B cell (primary cell): ENCODE measurements around the gene METTL26. TPM values are rescaled to one million over a fixed set of nuclear protein-coding genes. Genes with fewer than 3 reads are reported as not detected.
A peak's percentile ranks its signal among the peaks of the same experiment; 100 is the strongest.

Experiments
- ATAC-seq: fragments of 200-7000 bp; cut with Tn5 transposase; one replicate; pipeline ENCODE4 v1.10.0; 2021; ENCODE audit warnings: low read depth, mild to moderate bottlenecking, moderate number of reproducible peaks, moderate library complexity
- CTCF ChIA-PET: fragments of 350-600 bp; sonication (Branson Sonifier 250); formaldehyde crosslinking; loops from one replicate; lab custom pipeline; 2021; ENCODE audit warnings: antibody characterized with exemption, inconsistent platforms; lab: Charles Lee
- POLR2A ChIA-PET: fragments of 350-600 bp; sonication (Branson Sonifier 250); formaldehyde crosslinking; loops from one replicate; lab custom pipeline; 2021; ENCODE audit warnings: antibody characterized with exemption; lab: Charles Lee
- DNase-seq: peaks from one replicate; pipeline ENCODE4 v3.0.0; 2013
- H2AFZ ChIP-seq: 2 replicates; pipeline ENCODE4 v1.6.1; 2012; ENCODE audit warnings: mild to moderate bottlenecking, low read depth, low read length; ENCODE audit not compliant: insufficient read depth, poor library complexity, severe bottlenecking
- H3K27ac ChIP-seq, 2 donors: 1 replicate in 1 of 2; 2 replicates in 1 of 2; pipeline ENCODE4 v1.5.1; 2012 to 2013; ENCODE audit warnings: low read length in 2 of 2, mild to moderate bottlenecking in 2 of 2, moderate library complexity in 1 of 2
- H3K27me3 ChIP-seq, 4 experiments: fragments of 200-600 bp in 1 of 4; sonication (generic) in 1 of 4; replicated peaks in 1 of 4; 1 replicate in 2 of 4; 2 replicates in 2 of 4; pipeline versions ENCODE4 v1.6.1 to v1.7.0; 2013 to 2016; ENCODE audit warnings: low read length in 3 of 4, mild to moderate bottlenecking in 2 of 4, mixed read lengths in 1 of 4, moderate library complexity in 1 of 4; ENCODE audit not compliant: insufficient read depth in 4 of 4, control insufficient read depth in 3 of 4; ENCODE audit errors: control extremely low read depth in 1 of 4
- H3K36me3 ChIP-seq, 2 experiments: replicated peaks in 1 of 2; 1 replicate in 1 of 2; 2 replicates in 1 of 2; pipeline versions ENCODE4 v1.6.1 to v1.7.1; 2013; ENCODE audit warnings: low read length in 1 of 2; ENCODE audit not compliant: insufficient read depth in 2 of 2, control insufficient read depth in 1 of 2; ENCODE audit errors: control extremely low read depth in 1 of 2, extremely low read depth in 1 of 2
- H3K4me1 ChIP-seq, 2 donors: fragments of 200-600 bp in 1 of 2; sonication (generic) in 1 of 2; 1 replicate in 1 of 2; 2 replicates in 1 of 2; pipeline versions ENCODE4 v1.5.1 to v1.6.1; 2013 to 2017; ENCODE audit warnings: low read length in 2 of 2; ENCODE audit not compliant: control insufficient read depth in 2 of 2, insufficient read depth in 2 of 2
- H3K4me2 ChIP-seq: replicated peaks from 2 replicates; pipeline ENCODE3; 2012; ENCODE audit warnings: mild to moderate bottlenecking, low read depth, low read length; ENCODE audit not compliant: poor library complexity, severe bottlenecking
- H3K4me3 ChIP-seq, 5 experiments: fragments of 200-600 bp in 1 of 5; sonication (generic) in 1 of 5; 1 replicate in 3 of 5; 2 replicates in 2 of 5; pipeline versions ENCODE4 v1.5.1 to v1.7.0; 2011 to 2016; ENCODE audit warnings: low read length in 4 of 5, mild to moderate bottlenecking in 4 of 5, low read depth in 2 of 5, control low read depth in 1 of 5, moderate library complexity in 1 of 5; ENCODE audit not compliant: insufficient read depth in 1 of 5; ENCODE audit errors: control extremely low read depth in 1 of 5, extremely low read depth in 1 of 5
- H3K79me2 ChIP-seq: fragments of 200-600 bp; sonication (generic); one replicate; pipeline ENCODE4 v1.6.0; 2016; ENCODE audit warnings: low read length; ENCODE audit not compliant: control insufficient read depth, insufficient read depth
- H3K9ac ChIP-seq: fragments of 200-600 bp; sonication (generic); 2 replicates; pipeline ENCODE4 v1.6.1; 2017; ENCODE audit warnings: mild to moderate bottlenecking, low read length, moderate library complexity
- H3K9me3 ChIP-seq, 3 donors: one replicate each; pipeline versions ENCODE4 v1.6.1 to v1.7.1; 2013; ENCODE audit warnings: low read length in 2 of 3; ENCODE audit not compliant: control insufficient read depth in 2 of 3, insufficient read depth in 1 of 3; ENCODE audit errors: control extremely low read depth in 1 of 3
- H4K20me1 ChIP-seq: 2 replicates; pipeline ENCODE4 v1.6.0; 2012; ENCODE audit warnings: mild to moderate bottlenecking, low read length; ENCODE audit not compliant: insufficient read depth, control insufficient read depth, poor library complexity, severe bottlenecking
- H3K27ac Mint-ChIP-seq: one replicate; pipeline ENCODE4 v1.8.0; 2021; ENCODE audit warnings: mixed read lengths
- H3K27me3 Mint-ChIP-seq: one replicate; pipeline ENCODE4 v1.8.0; 2021; ENCODE audit warnings: mixed read lengths
- H3K4me1 Mint-ChIP-seq: one replicate; pipeline ENCODE4 v1.8.0; 2021; ENCODE audit warnings: mixed read lengths
- H3K4me3 Mint-ChIP-seq: one replicate; pipeline ENCODE4 v1.8.0; 2021; ENCODE audit warnings: mixed read lengths
- H3K9me3 Mint-ChIP-seq: one replicate; pipeline ENCODE4 v1.8.0; 2022; ENCODE audit warnings: mixed read lengths; ENCODE audit not compliant: insufficient read depth
- EZH2 ChIP-seq: IDR thresholded peaks from 2 replicates; pipeline ENCODE4 v1.6.1; 2012; ENCODE audit warnings: borderline replicate concordance, low read depth, mild to moderate bottlenecking, moderate library complexity, low read length; ENCODE audit not compliant: insufficient read depth, poor library complexity, severe bottlenecking
- WGBS: methylation state at CpG from one replicate; pipeline ENCODE4 v1.1.5; 2013; ENCODE audit warnings: missing lambda C conversion rate; ENCODE audit not compliant: insufficient coverage; 5-methylcytosine and 5-hydroxymethylcytosine counted together
- intact Hi-C: fragments of 100-400 bp; cut with micrococcal nuclease; formaldehyde crosslinking; loops from one replicate; pipeline ENCODE4 v1.10.0; 2022
- polyA plus RNA-seq: library from polyadenylated mRNA; depleted of rRNA; stranded (reverse); fragments of >200 nt; gene quantifications from 2 replicates; pipeline ENCODE4 v1.2.3, GENCODE V29; 2012
- total RNA-seq, 2 donors: library from RNA; stranded (reverse); fragments of 120-200 nt in 1 of 2; gene quantifications; 1 replicate in 1 of 2; 2 replicates in 1 of 2; pipeline versions ENCODE4 v1.2.3 to v1.2.4, GENCODE V29; 2013 to 2022
- TF ChIP-seq, protein P1 (sequence below): fragments of 200-600 bp; IDR thresholded peaks from one replicate; pipeline ENCODE4 v1.8.0; 2022; ENCODE audit warnings: antibody characterized with exemption, mild to moderate bottlenecking

METTL26 gene
- total and polyA plus RNA-seq, 2 donors (not counting 1 experiment from before 2014, with no cell fraction given), result 56.6 to 140 TPM

- Mint-ChIP-seq H3K4me3 (peak overlapping the region; percentile 90), H3K27me3 (no peaks in the 10 kb centered on the region), H3K4me1 (peaks cover 46% of the 10 kb centered on the region), H3K27ac (peak overlapping the region; percentile 80), H3K9me3 (no peaks in the 10 kb centered on the region)
- peak overlapping the region; percentile 63 for H3K9ac ChIP-seq
- no peaks in the 10 kb centered on the region for H3K36me3 ChIP-seq
- ChIA-PET POLR2A (interaction anchor here (1.2 kb wide), 1 partner anchor 45 kb away, joined by 3 read pairs; the partner anchor contains the start of gene METTL26), CTCF (interaction anchor here (0.7 to 0.8 kb wide), 2 partner anchors 45 to 72 kb away, joined by 3 to 4 read pairs; partner anchors contain the start of gene METTL26)
- no peaks in the 10 kb centered on the region for H3K27me3 ChIP-seq
- ATAC-seq (no peak), DNase-seq (peak; percentile 32)
- H3K4me1 ChIP-seq, result peaks cover 14 to 30% of the 10 kb centered on the region in 2 donors
- peak overlapping the region; percentile 94 for H3K4me2 ChIP-seq
- peak overlapping the region in 1 of 2 donors; percentile 63 for H3K27ac ChIP-seq
- 74% methylated on average over 10 of the region's 10 CpGs for WGBS
- peaks cover 66% of the 10 kb centered on the region for H3K79me2 ChIP-seq
- H4K20me1 ChIP-seq, result peaks cover 53% of the 10 kb centered on the region
- H3K4me3 ChIP-seq, result peak overlapping the region; percentile 22 to 65 (median 56)
- TF ChIP-seq, protein P1, sequence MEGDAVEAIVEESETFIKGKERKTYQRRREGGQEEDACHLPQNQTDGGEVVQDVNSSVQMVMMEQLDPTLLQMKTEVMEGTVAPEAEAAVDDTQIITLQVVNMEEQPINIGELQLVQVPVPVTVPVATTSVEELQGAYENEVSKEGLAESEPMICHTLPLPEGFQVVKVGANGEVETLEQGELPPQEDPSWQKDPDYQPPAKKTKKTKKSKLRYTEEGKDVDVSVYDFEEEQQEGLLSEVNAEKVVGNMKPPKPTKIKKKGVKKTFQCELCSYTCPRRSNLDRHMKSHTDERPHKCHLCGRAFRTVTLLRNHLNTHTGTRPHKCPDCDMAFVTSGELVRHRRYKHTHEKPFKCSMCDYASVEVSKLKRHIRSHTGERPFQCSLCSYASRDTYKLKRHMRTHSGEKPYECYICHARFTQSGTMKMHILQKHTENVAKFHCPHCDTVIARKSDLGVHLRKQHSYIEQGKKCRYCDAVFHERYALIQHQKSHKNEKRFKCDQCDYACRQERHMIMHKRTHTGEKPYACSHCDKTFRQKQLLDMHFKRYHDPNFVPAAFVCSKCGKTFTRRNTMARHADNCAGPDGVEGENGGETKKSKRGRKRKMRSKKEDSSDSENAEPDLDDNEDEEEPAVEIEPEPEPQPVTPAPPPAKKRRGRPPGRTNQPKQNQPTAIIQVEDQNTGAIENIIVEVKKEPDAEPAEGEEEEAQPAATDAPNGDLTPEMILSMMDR, result no peak
- TF ChIP-seq EZH2, result no peak
- H3K9me3 ChIP-seq, result no peaks in the 10 kb centered on the region
- peak overlapping the region; percentile 59 for H2AFZ ChIP-seq
- intact Hi-C loops, result no loop called here
Measured at GRCh38 chr16:590815-591200, 45.3 kb downstream of the METTL26 start.

DNA sequence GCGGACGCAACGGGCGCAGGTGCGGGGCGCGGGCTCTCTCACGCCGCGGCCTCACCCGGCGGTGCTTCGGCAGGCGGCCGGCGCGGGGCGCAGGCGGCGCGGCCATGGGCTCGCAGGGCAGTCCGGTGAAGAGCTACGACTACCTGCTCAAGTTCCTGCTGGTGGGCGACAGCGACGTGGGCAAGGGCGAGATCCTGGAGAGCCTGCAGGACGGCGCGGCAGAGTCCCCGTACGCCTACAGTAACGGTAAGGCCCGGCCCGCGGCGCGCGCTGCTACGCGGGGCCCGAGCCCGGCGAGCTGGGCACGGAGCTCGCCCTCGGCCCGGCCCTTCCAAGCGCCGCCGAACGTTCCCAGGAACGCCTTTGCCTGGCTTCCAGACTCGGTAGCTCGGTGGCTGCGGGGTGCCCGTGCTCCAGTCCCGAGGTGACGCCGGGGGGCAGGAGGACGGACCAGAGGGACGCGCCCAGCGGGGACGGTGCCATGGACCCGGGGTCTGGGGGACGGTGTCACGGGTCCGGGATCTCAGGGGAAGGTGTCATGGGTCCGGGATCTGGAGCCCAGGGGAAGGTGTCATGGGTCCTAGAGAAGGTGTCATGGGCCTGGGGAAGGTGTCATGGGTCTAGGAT is 45.8 kb downstream of the METTL26 start:
- intact Hi-C loops, result no loop called here
- H3K4me1 Mint-ChIP-seq, result peaks cover 50% of the 10 kb centered on the region
- Histone ChIP-seq H3K4me1 (peaks cover 14 to 30% of the 10 kb centered on the region in 2 donors), H3K9ac (peak overlapping the region; percentile 63), H4K20me1 (peaks cover 52% of the 10 kb centered on the region), H3K79me2 (peaks cover 62% of the 10 kb centered on the region), H3K4me2 (peak overlapping the region; percentile 94), H3K9me3 (no peaks in the 10 kb centered on the region), H3K27me3 (peaks cover 0 to 2% (median 0%) of the 10 kb centered on the region in 4 experiments), H3K36me3 (no peaks in the 10 kb centered on the region), H3K27ac (peak overlapping the region in 1 of 2 donors; percentile 63), H2AFZ (peak overlapping the region; percentile 59), H3K4me3 (peak overlapping the region; percentile 22 to 65 (median 56))
- no peaks in the 10 kb centered on the region for H3K27me3 Mint-ChIP-seq
- no peaks in the 10 kb centered on the region for H3K9me3 Mint-ChIP-seq
- peak overlapping the region; percentile 80 for H3K27ac Mint-ChIP-seq
- DNase-seq (no peak), ATAC-seq (no peak)
- CTCF ChIA-PET, result interaction anchor here (0.7 to 0.8 kb wide), 2 partner anchors 46 to 73 kb away, joined by 3 to 4 read pairs; partner anchors contain the start of gene METTL26
- POLR2A ChIA-PET, result interaction anchor here (1.2 kb wide), 1 partner anchor 45 kb away, joined by 3 read pairs; the partner anchor contains the start of gene METTL26
- WGBS, result under 1% methylated on average over 71 of the region's 71 CpGs
- peak overlapping the region; percentile 90 for H3K4me3 Mint-ChIP-seq
- TF ChIP-seq, protein P1, result no peak
- TF ChIP-seq EZH2, result no peak
